Stimulated activated naive CD4-positive, alpha-beta T cell (primary cell): ENCODE data around the gene POC1A.

Source experiments
- DNase-seq, 6 experiments: peaks; one replicate each; lab custom pipeline; 2025; lab: John Stamatoyannopoulos, UW

Gene POC1A

GRCh38 chr3:52154135-52155094, at the start of gene POC1A:
POC1A (minus strand) TSS chr3:52154423; CDS start chr3:52154372, 51 bp downstream.
- DNase-seq: peak; percentile 76 to 97 (median 82)

- DNase-seq: no peak
These were observed 49.5 kb upstream of the POC1A start for GRCh38 chr3:52203701-52204100.

- no peak for DNase-seq
These were observed 48.3 kb upstream of the POC1A start for GRCh38 chr3:52202384-52203077.

- DNase-seq: no peak
These were observed 46.9 kb upstream of the POC1A start for GRCh38 chr3:52200981-52201679.

GRCh38 chr3:52198643-52199608, 44.7 kb upstream of the POC1A start:
- peak in 1 of 6 experiments; percentile 22 for DNase-seq

GRCh38 chr3:52197842-52198625, 43.8 kb upstream of the POC1A start, which contains the start of gene ALAS1:
ALAS1 (plus strand) TSS chr3:52198160; CDS start chr3:52199242, 1,082 bp downstream.
- peak; percentile 86 to 94 (median 90) for DNase-seq

- DNase-seq: no peak
These were observed 43.2 kb upstream of the POC1A start for GRCh38 chr3:52197499-52197841.

GRCh38 chr3:52196977-52197376, 42.8 kb upstream of the POC1A start:
- DNase-seq: no peak

- DNase-seq: no peak
These were observed 41.7 kb upstream of the POC1A start for GRCh38 chr3:52195823-52196331.

- DNase-seq: no peak
These were observed 41.0 kb upstream of the POC1A start for GRCh38 chr3:52195291-52195597.

GRCh38 chr3:52194485-52195290, 40.5 kb upstream of the POC1A start:
- no peak for DNase-seq

- DNase-seq: no peak
These were observed 38.8 kb upstream of the POC1A start for GRCh38 chr3:52193065-52193464.

- no peak for DNase-seq
These were observed 37.4 kb upstream of the POC1A start for GRCh38 chr3:52191663-52192062.

GRCh38 chr3:52190294-52191074, 36.3 kb upstream of the POC1A start:
- DNase-seq: no peak

GRCh38 chr3:52188556-52188955, 34.3 kb upstream of the POC1A start:
- no peak for DNase-seq

- no peak for DNase-seq
These were observed 32.5 kb upstream of the POC1A start for GRCh38 chr3:52186729-52187128.

- no peak for DNase-seq
These were observed 31.6 kb upstream of the POC1A start for GRCh38 chr3:52185837-52186236.

- DNase-seq: no peak
These were observed 31.1 kb upstream of the POC1A start for GRCh38 chr3:52185311-52185710.

- DNase-seq: no peak
These were observed 30.5 kb upstream of the POC1A start for GRCh38 chr3:52184690-52185089.
